ENCODE results near the gene EPC1. TPM values are rescaled to one million over a fixed set of nuclear protein-coding genes. Genes with fewer than 3 reads are reported as not detected.
"Not testable (repeated sequence)": the region's sequence is repeated elsewhere in the genome, so short reads cannot be mapped to it uniquely, and the experiment has no call there.

EPC1 gene
- total RNA-seq, 1 donor from 2014 or later, result 58.4 TPM

DNA sequence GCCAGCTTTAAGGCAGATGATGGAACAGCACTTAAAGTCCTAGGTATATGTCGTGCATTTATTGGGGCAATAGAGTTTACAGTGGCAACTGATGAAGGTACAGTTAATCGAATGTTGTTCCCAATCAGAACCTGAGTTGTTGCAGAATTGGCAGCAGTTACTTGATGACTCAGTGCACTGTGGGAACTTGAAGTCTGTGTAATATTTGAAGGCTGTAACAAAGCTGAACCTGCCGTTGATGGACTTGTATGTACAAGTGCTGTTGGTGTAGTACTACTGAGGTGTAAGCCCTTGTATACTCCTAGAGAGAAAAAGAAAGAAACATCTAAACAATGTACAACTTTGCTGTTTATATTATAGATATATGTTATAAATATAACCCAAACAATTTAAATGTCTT, 75.3 kb downstream of the EPC1 start:
- DNase-seq, result no peak

- no peak for DNase-seq
Measured at GRCh38 chr10:32269343-32270100, 77.4 kb downstream of the EPC1 start.

DNA sequence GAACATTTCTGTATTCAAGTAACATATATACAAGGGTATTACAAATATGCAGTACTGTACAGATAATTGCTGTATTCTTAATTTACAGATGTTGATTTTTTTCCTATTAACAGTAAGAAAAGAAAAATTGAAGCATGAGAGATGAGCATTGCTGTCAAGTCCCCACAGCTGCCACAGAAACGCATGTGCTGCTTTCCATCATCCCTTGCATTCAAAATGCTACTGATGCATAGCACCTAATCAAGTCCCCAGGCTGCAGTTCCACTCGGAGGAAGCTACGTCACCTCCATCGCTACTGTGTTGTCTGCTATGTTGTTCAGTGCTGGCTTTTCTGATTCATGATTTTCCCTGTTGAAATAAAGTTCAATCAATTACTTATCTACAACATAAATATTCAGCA, 78.2 kb downstream of the EPC1 start:
- no peak for DNase-seq

GRCh38 chr10:32266979-32267378, 80.0 kb downstream of the EPC1 start:
- DNase-seq, result no peak

- DNase-seq, result no peak
Measured at GRCh38 chr10:32266566-32266965, 80.4 kb downstream of the EPC1 start.

- no peak for DNase-seq
Measured at GRCh38 chr10:32265756-32266155, 81.2 kb downstream of the EPC1 start.

GRCh38 chr10:32263300-32263699, 83.7 kb downstream of the EPC1 start:
- DNase-seq, result no peak

- DNase-seq, result no peak
Measured at GRCh38 chr10:32259551-32259950, 87.4 kb downstream of the EPC1 start.

DNA sequence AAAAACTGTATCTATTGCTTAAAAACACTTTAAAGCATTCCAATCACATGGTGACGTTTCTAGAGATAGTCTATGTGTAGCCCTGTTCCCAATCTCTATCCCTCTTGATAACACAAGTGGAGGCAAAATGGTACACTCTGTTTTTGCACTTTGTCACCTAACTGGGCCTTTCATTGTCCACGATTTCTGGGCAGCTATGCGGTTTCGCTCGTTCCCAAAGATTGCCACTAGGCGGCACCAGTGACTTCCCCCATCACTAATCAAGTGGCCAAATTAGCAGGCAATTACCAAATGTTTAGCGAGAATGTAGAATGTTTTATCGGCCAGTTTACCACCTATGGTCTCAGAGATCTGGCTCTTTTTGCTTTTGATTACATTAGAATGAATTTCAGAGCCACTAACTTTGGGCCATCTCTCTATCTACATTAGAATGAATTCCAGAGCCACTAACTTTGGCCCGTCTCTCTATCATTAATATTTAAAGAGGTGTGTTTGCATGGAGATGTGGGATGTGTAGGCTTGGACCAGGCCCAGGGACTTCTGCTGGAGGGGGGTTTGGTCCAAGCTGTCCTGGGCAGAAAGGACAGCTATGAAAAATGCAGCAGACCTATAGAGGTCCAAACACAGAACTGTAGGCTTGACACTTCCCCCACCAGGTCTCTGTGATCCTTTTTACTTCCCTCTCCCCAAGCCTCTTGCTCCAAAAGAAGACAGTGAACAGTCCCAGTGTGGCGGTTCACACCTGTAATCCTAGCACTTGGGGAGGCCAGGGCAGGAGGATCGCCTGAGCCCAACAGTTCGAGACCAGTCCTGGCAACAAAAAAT, 90.1 kb downstream of the EPC1 start:
- DNase-seq, result peak; percentile 67

- no peak for DNase-seq
Measured at GRCh38 chr10:32253821-32254220, 93.1 kb downstream of the EPC1 start.

DNA sequence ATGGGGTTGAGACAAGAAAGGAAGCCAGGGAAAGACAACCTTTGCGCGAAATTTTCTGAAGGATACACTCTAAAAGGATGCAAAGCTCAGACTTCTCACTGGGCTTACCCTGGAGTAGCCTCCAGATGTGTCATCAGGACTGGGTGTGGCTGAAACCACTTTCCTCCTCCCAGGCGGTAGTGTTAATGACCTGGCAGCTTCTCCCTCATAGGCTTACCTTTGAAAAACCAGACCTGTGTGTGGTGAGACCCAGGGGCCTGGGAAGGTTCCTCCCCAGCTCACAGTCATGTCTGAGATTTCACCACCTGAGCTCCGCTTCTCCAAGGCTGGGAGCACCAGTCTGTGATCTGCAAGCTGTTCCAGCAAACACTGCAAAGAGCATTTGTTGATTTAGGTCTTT, 93.7 kb downstream of the EPC1 start:
- no peak for DNase-seq

- DNase-seq, result not testable (repeated sequence)
Measured at GRCh38 chr10:32250489-32250888, 96.5 kb downstream of the EPC1 start.

DNA sequence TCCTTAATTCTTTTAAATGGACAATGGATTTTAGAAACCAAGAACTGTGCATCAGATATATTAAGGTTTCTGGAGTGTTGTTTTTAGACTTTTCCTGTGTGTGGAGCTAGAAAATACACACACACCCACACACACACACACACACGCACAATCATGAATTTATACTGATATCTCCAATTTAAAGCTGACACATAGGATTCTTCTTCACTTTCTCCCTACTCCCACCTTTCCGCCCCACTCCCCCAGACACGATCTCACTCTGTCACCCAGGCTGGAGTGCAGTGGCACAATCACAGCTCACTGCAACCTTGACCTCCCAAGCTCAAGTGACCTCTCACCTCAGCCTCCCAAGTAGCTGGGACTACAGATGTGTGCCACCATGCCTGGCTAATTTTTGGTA, 100.3 kb downstream of the EPC1 start:
- DNase-seq, result no peak

DNA sequence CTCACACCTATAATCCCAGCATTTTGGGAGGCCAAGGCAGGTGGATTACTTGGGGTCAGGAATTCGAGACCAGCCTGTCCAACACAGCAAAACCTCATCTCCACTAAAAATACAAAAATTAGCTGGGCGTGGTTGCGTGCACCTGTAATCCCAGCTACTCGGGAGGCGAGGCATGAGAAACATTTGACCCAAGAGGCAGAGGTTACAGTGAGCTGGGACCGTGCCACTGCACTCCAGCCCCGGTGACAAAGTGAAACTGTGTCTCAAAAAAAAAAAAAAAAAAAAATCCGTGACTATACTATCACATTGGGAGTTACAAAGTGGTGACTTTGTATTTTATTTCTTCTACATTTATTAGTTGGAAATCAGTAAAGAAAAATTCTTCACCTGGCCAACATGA, 101.2 kb downstream of the EPC1 start:
- no peak for DNase-seq

DNA sequence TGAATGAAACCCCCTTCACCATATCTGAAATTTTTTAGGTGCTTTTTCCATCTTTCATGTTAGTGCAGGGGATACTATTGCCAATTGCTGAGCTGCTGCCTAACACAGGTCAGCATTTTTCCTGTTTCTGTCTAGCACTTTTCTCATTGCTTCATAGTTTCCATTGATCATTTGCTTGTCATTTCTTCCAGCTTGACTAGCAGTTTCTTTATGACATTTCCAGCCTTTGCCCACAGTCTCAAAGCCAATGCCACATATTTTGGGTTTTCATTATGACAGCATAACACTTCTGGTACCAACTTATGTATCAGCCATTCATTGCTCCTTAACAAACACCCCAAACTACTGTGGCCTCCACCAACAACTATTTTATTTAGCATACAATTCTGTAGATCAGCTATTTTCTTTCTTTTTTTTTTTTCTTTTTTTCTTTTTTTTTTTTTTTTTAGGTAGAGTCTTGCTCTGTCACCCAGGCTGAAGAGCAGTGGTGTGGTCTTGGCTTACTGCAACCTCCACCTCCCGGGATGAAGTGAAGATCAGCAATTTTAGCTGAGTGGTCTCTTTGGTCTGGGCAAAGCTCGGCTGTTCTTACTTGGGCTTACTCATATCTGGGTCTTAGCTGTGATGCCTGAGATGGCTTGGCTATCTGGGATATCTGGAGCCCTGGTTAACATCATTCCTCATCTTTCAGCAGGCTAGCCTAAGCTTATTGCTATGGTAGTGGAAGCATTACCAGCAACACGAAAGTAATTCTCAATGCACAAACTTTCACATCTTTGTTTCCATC, 102.3 kb downstream of the EPC1 start:
- no peak for DNase-seq

- DNase-seq, result no peak
Measured at GRCh38 chr10:32244011-32244410, 102.9 kb downstream of the EPC1 start.

GRCh38 chr10:32241946-32242345, 105.0 kb downstream of the EPC1 start:
- DNase-seq, result no peak

DNA sequence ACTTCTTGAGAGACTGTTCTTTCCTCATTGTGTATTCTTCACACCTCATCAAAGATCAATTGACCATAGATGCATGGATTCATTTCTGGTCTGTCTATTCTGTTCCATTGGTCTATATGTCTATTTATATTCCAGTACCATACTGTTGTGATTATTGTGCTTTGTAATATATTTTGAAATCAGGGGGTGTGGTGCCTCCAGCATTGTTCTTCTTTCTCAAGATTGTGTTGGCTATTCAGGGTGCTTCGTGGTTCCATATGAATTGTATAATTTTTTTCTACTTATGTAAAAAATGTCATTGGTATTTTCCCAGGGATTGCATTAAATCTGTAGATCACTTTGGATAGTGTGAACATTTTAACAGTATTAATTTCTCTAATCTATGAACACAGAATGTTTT, 106.5 kb downstream of the EPC1 start:
- DNase-seq, result no peak

DNA sequence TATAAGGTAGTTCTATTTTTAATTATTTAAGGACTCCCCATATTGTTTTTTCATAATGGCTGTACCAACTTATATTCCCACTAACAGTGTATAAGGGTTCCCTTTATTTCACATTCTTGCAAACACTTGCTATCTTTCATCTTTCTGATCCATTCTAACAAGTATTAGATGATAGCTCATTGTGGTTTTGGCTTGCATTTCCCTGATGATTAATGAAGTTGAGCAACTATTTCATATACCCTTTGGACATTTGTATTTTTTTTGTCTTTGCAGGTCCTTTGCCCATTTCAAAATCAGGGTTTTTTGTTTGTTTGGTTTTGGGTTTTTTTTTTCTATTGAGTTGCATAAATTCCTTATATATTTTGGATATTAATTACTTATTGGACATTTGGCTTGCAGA, 107.2 kb downstream of the EPC1 start:
- no peak for DNase-seq

DNA sequence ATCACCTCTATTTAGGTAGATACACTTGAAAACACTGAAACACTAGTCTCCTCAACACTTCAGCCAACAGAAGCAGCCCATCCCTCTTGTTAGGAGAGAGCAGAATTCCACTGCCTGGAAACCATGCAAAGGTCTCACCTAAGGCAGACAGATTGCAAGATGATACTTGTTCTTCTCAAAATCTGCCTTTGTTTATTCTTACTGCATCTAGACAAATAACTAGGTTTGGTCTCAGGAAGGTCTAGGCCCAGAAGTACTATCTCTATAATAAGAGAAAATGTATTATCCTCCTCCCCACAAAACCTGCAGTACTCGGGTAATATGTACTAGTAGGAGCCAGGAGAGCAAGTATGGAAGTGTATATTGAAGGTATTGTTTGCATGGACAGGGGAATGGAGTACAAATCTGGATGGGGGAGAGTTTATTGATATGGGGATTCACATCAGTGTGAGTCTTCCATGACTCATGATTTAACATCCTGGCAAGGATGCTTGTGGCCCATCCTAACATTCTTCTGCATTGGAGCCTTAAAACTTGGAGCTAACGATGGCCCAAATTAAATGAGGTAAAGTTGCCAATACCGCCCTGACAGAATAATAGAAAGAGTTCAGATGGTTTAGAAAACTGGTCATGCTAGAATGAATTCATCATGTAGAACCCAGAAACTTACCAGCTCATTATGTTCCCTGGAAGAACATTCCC, 109.2 kb downstream of the EPC1 start:
- no peak for DNase-seq

GRCh38 chr10:32234471-32234870, 112.5 kb downstream of the EPC1 start:
- no peak for DNase-seq

- not testable (repeated sequence) for DNase-seq
Measured at GRCh38 chr10:32233375-32233774, 113.6 kb downstream of the EPC1 start.
